Measurements from ENCODE around the gene CES2. TPM values are rescaled to one million over a fixed set of nuclear protein-coding genes. Genes with fewer than 3 reads are reported as not detected.

The CES2 gene
- total RNA-seq, 1 donor from 2014 or later = 78.2 TPM

- FAIRE-seq (no peak), DNase-seq (ENCODE audit: low read depth) (no peak)
- H3K27me3 ChIP-seq (ENCODE audit: control insufficient read depth, insufficient read depth, low read length) = no peaks in the 10 kb centered on the region
- no peaks in the 10 kb centered on the region for H3K36me3 ChIP-seq (ENCODE audit: control insufficient read depth, insufficient read depth, low read length)
- no peak overlapping the region for H3K4me3 ChIP-seq (ENCODE audit: low read depth, low read length)
- TF ChIP-seq, protein P1, sequence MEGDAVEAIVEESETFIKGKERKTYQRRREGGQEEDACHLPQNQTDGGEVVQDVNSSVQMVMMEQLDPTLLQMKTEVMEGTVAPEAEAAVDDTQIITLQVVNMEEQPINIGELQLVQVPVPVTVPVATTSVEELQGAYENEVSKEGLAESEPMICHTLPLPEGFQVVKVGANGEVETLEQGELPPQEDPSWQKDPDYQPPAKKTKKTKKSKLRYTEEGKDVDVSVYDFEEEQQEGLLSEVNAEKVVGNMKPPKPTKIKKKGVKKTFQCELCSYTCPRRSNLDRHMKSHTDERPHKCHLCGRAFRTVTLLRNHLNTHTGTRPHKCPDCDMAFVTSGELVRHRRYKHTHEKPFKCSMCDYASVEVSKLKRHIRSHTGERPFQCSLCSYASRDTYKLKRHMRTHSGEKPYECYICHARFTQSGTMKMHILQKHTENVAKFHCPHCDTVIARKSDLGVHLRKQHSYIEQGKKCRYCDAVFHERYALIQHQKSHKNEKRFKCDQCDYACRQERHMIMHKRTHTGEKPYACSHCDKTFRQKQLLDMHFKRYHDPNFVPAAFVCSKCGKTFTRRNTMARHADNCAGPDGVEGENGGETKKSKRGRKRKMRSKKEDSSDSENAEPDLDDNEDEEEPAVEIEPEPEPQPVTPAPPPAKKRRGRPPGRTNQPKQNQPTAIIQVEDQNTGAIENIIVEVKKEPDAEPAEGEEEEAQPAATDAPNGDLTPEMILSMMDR (IDR thresholded peaks at IDR 0.05; ENCODE audit: insufficient read depth, low read length, severe bottlenecking) = no peak
Measured at GRCh38 chr16:66910175-66910940, 25.0 kb upstream of the CES2 start.

DNA sequence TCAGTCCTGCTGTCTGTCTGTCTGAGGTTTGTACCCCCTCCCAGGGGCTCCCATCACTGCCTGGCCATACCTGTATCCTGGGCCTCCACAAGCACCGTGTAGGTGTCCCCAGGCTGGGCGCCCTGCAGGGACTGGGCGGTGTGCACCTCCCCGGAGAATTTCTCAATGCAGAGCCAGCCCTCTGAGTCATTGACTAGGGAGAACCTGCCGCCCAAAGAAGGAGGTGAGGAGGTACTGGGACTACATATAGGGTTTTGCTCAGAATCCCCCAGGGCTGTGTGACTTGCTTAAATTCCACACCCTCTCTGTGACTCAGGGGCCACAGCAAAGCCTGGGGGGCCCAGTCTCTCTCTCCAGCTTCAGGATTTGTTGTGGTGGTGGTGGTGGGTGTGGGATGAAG, 24.2 kb upstream of the CES2 start:
- DNase-seq (ENCODE audit: low read depth) (peak; percentile 82), FAIRE-seq (peak; percentile 43)
- H3K36me3 ChIP-seq (ENCODE audit: control insufficient read depth, insufficient read depth, low read length) = no peaks in the 10 kb centered on the region
- TF ChIP-seq, protein P1 (IDR thresholded peaks at IDR 0.05; ENCODE audit: insufficient read depth, low read length, severe bottlenecking) = no peak
- no peaks in the 10 kb centered on the region for H3K27me3 ChIP-seq (ENCODE audit: control insufficient read depth, insufficient read depth, low read length)
- no peak overlapping the region for H3K4me3 ChIP-seq (ENCODE audit: low read depth, low read length)

DNA sequence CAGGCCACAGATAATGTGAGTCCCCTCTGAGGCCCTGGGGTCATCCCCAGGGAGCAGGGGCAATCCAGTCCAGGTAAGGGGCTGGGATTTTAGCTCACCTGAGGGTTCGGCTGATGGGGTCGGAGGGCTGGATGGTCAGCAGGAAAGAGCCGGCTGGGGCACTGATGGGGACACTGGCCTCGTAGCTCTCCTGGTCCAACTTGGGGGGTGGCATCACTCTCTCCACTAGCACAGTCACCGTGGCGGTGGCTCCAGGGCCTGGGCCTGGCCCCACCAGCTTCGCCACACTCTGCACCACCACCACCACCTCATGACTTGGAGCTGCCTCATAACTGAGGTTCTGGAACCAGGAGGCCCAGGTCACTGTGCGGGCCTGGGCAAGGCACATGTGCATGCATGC, 23.5 kb upstream of the CES2 start:
- no peaks in the 10 kb centered on the region for H3K36me3 ChIP-seq (ENCODE audit: control insufficient read depth, insufficient read depth, low read length)
- H3K27me3 ChIP-seq (ENCODE audit: control insufficient read depth, insufficient read depth, low read length) = no peaks in the 10 kb centered on the region
- no peak for DNase-seq (ENCODE audit: low read depth)
- FAIRE-seq = no peak
- H3K4me3 ChIP-seq (ENCODE audit: low read depth, low read length) = no peak overlapping the region
- TF ChIP-seq, protein P1 (IDR thresholded peaks at IDR 0.05; ENCODE audit: insufficient read depth, low read length, severe bottlenecking) = no peak

DNA sequence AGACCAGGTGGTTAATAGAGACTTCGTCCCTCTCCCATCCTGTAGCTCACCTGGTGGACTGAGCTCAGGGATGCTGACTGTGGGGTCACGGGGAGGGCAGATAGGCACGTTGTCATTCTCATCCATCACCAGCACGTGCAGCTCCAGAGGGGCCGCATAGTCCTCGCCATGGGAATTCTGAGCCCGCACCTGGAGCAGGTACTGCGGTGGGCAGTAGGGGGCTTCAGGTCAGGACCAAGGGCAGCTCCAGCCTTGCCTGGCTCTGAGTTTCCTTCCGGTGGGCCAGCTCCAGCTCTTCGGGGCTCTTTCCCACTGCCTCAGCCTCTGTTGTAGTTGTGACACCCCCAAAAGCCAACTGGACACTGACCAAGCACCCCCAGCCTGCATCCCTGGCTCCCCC, 22.2 kb upstream of the CES2 start:
- Histone ChIP-seq H3K27me3 (ENCODE audit: control insufficient read depth, insufficient read depth, low read length) (no peaks in the 10 kb centered on the region), H3K36me3 (ENCODE audit: control insufficient read depth, insufficient read depth, low read length) (no peaks in the 10 kb centered on the region), H3K4me3 (ENCODE audit: low read depth, low read length) (no peak overlapping the region)
- FAIRE-seq = no peak
- TF ChIP-seq, protein P1 (IDR thresholded peaks at IDR 0.05; ENCODE audit: insufficient read depth, low read length, severe bottlenecking) = no peak
- no peak for DNase-seq (ENCODE audit: low read depth)

DNA sequence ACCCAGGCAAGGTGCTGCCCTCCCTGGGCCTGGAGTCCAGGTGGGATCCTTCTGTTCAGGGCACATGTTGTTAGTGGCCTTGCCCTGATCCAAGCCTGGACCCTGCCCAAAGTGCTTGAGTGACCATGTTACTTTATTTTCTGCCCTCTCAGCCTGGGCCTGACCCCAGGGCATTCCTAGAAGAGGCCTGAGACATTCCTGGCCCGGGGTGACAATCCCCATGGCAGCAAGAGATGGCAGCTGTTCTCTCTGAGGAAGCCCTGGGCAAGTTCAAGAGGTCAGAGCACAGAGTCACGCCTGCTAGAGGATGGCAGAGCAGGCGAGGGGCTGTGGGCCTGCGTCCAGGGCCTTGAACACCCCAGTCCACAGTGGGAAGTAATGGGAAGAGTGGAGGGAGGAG, 21.6 kb upstream of the CES2 start:
- TF ChIP-seq, protein P1 (IDR thresholded peaks at IDR 0.05; ENCODE audit: insufficient read depth, low read length, severe bottlenecking) = no peak
- DNase-seq (ENCODE audit: low read depth) (no peak), FAIRE-seq (no peak)
- Histone ChIP-seq H3K27me3 (ENCODE audit: control insufficient read depth, insufficient read depth, low read length) (no peaks in the 10 kb centered on the region), H3K36me3 (ENCODE audit: control insufficient read depth, insufficient read depth, low read length) (no peaks in the 10 kb centered on the region), H3K4me3 (ENCODE audit: low read depth, low read length) (no peak overlapping the region)

GRCh38 chr16:66914541-66914940, 20.8 kb upstream of the CES2 start:
- peak; percentile 32 for FAIRE-seq
- TF ChIP-seq, protein P1 (IDR thresholded peaks at IDR 0.05; ENCODE audit: insufficient read depth, low read length, severe bottlenecking) = no peak
- H3K4me3 ChIP-seq (ENCODE audit: low read depth, low read length) = no peak overlapping the region
- no peak for DNase-seq (ENCODE audit: low read depth)
- no peaks in the 10 kb centered on the region for H3K27me3 ChIP-seq (ENCODE audit: control insufficient read depth, insufficient read depth, low read length)
- H3K36me3 ChIP-seq (ENCODE audit: control insufficient read depth, insufficient read depth, low read length) = no peaks in the 10 kb centered on the region

Measured in bronchial epithelial cell (primary cell).